Neural cell (in vitro differentiated cells): ENCODE data around the gene CCR7.

Source experiments
- CTCF ChIP-seq: fragments of 450-650 bp; IDR thresholded peaks from 2 replicates; pipeline ENCODE4 v1.5.1; 2014; ENCODE audit warnings: antibody characterized with exemption, mild to moderate bottlenecking, moderate library complexity; ENCODE audit not compliant: poor library complexity, severe bottlenecking
- TAF1 ChIP-seq: IDR thresholded peaks from 2 replicates; pipeline ENCODE4 v1.6.1; 2012; ENCODE audit warnings: low read depth

- no peak for TF ChIP-seq CTCF
- TF ChIP-seq TAF1 = no peak
These were observed 35.3 kb downstream of the CCR7 start for GRCh38 chr17:40529991-40530390.
